Mammary epithelial cell (primary cell): ENCODE results near the gene CCNB1IP1.

Experiments used
- EZH2 ChIP-seq: IDR thresholded peaks from 2 replicates; pipeline ENCODE4 v1.6.1; 2012; ENCODE audit warnings: low read length, inconsistent platforms, borderline replicate concordance
- TF ChIP-seq, protein P1 (sequence below), 2 donors: IDR thresholded peaks in 1 of 2; conservative IDR thresholded peaks in 1 of 2; 2 replicates each; pipeline ENCODE4 v1.5.1; 2011 to 2012; ENCODE audit warnings: inconsistent platforms in 2 of 2, low read length in 2 of 2, mild to moderate bottlenecking in 2 of 2, control low read depth in 1 of 2, low read depth in 1 of 2; ENCODE audit not compliant: insufficient read depth in 1 of 2; ENCODE audit errors: extremely low read depth in 1 of 2

DNA sequence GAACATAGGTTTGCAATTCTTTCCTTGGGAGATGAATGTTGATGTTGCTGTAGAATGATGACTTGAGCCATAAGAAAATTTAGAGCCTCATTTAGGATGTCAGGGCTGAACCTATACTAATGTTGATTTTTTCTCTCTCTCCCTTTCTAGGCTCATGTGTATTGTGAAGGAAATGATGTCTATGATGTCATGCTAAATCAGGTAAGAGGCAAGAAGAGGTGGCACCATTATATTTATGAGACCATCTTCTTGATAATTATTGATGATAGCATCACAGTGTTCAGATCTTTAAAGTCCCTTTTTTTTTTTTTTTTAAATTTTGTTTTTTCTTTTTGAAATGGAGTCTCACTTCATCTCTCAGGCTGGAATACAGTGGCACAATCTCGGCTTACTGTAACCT, 13.6 kb upstream of the CCNB1IP1 start:
- TF ChIP-seq, protein P1, sequence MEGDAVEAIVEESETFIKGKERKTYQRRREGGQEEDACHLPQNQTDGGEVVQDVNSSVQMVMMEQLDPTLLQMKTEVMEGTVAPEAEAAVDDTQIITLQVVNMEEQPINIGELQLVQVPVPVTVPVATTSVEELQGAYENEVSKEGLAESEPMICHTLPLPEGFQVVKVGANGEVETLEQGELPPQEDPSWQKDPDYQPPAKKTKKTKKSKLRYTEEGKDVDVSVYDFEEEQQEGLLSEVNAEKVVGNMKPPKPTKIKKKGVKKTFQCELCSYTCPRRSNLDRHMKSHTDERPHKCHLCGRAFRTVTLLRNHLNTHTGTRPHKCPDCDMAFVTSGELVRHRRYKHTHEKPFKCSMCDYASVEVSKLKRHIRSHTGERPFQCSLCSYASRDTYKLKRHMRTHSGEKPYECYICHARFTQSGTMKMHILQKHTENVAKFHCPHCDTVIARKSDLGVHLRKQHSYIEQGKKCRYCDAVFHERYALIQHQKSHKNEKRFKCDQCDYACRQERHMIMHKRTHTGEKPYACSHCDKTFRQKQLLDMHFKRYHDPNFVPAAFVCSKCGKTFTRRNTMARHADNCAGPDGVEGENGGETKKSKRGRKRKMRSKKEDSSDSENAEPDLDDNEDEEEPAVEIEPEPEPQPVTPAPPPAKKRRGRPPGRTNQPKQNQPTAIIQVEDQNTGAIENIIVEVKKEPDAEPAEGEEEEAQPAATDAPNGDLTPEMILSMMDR (conservative IDR thresholded peaks at IDR 0.05 in 1 of 2, IDR thresholded peaks at IDR 0.05 in 1 of 2; ENCODE audit: extremely low read depth in 1 of 2, insufficient read depth in 1 of 2, low read depth in 1 of 2, low read length in 2 of 2) = no peak
- TF ChIP-seq EZH2 = no peak
